ENCODE measurements around the gene LNX1.

The LNX1 gene

DNA sequence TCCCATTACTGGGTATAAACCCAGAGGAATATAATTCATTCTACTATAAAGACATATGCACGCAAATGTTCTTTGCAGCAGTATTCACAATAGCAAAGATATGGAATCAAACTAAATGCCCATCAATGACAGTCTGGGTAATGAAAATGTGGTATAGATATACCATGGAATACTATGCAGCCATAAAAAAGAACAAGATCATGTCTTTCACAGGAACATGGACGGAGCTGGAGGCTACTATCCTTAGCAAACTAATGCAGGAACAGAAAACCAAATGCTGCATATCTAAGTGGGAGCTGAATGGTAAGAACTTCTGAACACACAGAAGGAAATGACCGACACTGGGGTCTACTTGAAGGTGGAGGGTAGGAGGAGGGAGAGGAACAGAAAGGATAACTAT is 42.6 kb downstream of the LNX1 start:
- H3K4me3 Mint-ChIP-seq = no peak overlapping the region
- no peak overlapping the region for H3K27ac Mint-ChIP-seq
- peaks cover 6% of the 10 kb centered on the region for H3K9me3 Mint-ChIP-seq

DNA sequence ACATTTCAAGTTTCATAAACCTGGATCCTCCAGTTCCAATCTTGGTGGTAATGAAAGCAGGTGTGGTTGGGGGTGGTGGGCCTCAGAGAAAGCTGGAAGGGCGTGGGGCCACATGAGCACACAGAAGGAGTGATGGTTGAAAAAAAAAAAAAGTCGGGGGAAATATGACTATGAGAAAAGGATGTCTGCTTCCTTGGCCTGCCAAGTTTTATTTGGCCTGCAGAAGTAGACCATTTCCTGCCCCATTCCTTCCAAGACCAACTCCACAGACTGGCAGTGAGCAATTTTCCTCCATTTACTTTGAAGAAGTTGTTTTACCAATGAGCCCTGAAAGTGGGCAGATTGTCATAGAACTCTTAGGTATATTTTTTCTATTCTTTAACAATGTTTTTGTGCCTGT is 43.3 kb downstream of the LNX1 start:
- H3K36me3 Mint-ChIP-seq = no peaks in the 10 kb centered on the region
- no peak overlapping the region for H3K27ac Mint-ChIP-seq
- peaks cover 6% of the 10 kb centered on the region for H3K9me3 Mint-ChIP-seq
- H3K4me3 Mint-ChIP-seq = no peak overlapping the region
- DNase-seq (ENCODE audit: low spot score in 2 of 2) (no peak), ATAC-seq (ENCODE audit: low read depth) (no peak)
- H3K4me1 Mint-ChIP-seq = no peaks in the 10 kb centered on the region
- H3K27me3 Mint-ChIP-seq = peaks cover 7% of the 10 kb centered on the region

More for the DNA sequence above, 42.6 kb downstream of the LNX1 start:
- H3K27me3 Mint-ChIP-seq = peaks cover 7% of the 10 kb centered on the region
- ATAC-seq (ENCODE audit: low read depth) (no peak), DNase-seq (ENCODE audit: low spot score in 2 of 2) (no peak)
- H3K4me1 Mint-ChIP-seq = no peaks in the 10 kb centered on the region
- no peaks in the 10 kb centered on the region for H3K36me3 Mint-ChIP-seq

- H3K4me3 Mint-ChIP-seq = no peak overlapping the region
Measured at GRCh38 chr4:53545942-53546581, 45.2 kb downstream of the LNX1 start.

DNA sequence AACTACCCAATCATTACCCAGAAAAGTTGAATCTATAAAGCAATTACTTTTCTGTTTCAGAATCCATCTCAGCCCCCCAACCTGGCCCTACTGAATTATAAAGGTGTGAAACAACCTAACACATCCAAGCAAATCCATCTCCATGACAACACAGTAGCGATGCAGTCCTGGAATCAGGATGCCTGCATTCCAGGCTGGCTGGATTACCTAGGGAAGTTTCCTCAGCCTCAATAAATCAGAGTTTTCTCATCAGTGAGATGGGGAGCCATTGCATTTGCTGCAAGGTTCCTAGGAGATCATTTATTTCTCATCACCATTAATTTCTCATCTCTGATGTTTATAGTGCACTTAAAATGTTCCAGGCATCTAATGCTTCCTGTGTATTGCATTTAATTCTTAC is 46.0 kb downstream of the LNX1 start:
- no peak for ATAC-seq (ENCODE audit: low read depth)
- Mint-ChIP-seq H3K27ac (no peak overlapping the region), H3K9me3 (peaks cover 5% of the 10 kb centered on the region), H3K27me3 (peaks cover 11% of the 10 kb centered on the region), H3K4me1 (no peaks in the 10 kb centered on the region), H3K36me3 (no peaks in the 10 kb centered on the region), H3K4me3 (no peak overlapping the region)
- no peak for DNase-seq (ENCODE audit: low spot score in 2 of 2)

More at GRCh38 chr4:53545942-53546581, 45.2 kb downstream of the LNX1 start:
- H3K27ac Mint-ChIP-seq = no peak overlapping the region
- no peaks in the 10 kb centered on the region for H3K4me1 Mint-ChIP-seq
- no peaks in the 10 kb centered on the region for H3K36me3 Mint-ChIP-seq
- ATAC-seq (ENCODE audit: low read depth) (no peak), DNase-seq (ENCODE audit: low spot score in 2 of 2) (no peak)
- peaks cover 5% of the 10 kb centered on the region for H3K9me3 Mint-ChIP-seq
- H3K27me3 Mint-ChIP-seq = peaks cover 11% of the 10 kb centered on the region

- peaks cover 13% of the 10 kb centered on the region for H3K27me3 Mint-ChIP-seq
- no peak for DNase-seq (ENCODE audit: low spot score in 2 of 2)
- H3K4me3 Mint-ChIP-seq = no peak overlapping the region
- H3K27ac Mint-ChIP-seq = no peak overlapping the region
- ATAC-seq (ENCODE audit: low read depth) = no peak
- no peaks in the 10 kb centered on the region for H3K4me1 Mint-ChIP-seq
- H3K36me3 Mint-ChIP-seq = no peaks in the 10 kb centered on the region
- H3K9me3 Mint-ChIP-seq = peaks cover 2% of the 10 kb centered on the region
Measured at GRCh38 chr4:53543561-53543960, 47.7 kb downstream of the LNX1 start.

DNA sequence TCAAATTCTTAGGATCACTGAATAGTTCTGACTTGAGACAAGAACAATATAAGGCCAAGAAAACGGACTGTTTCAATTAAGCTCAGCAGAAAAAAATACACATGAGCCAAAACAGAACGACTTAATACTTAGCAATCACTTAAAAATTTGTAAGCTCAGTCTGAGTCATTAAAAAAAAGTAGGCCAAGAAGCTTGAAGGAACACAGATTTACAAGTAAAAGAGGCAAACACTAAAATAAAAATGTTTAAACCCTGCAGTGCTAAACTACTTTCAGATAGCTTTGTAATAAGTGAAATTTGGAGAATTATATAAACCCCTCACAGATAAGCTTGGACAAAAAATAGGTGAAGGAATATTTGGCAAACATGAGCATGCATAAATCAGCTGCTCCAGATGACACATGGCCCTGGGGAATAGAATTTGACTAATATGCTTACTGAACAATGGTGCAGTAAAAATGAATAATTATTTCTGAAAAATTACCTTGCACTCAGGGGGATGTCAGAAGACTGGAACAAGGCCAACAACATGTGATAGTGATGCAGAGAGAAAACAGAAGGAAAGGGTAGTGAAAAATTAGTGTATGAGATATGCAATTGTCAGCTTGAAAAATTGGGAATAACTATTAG is 49.6 kb downstream of the LNX1 start:
- DNase-seq (ENCODE audit: low spot score in 2 of 2) (no peak), ATAC-seq (ENCODE audit: low read depth) (no peak)
- Mint-ChIP-seq H3K27ac (no peak overlapping the region), H3K9me3 (no peaks in the 10 kb centered on the region), H3K4me3 (no peak overlapping the region), H3K36me3 (no peaks in the 10 kb centered on the region), H3K27me3 (peaks cover 14% of the 10 kb centered on the region), H3K4me1 (no peaks in the 10 kb centered on the region)

DNA sequence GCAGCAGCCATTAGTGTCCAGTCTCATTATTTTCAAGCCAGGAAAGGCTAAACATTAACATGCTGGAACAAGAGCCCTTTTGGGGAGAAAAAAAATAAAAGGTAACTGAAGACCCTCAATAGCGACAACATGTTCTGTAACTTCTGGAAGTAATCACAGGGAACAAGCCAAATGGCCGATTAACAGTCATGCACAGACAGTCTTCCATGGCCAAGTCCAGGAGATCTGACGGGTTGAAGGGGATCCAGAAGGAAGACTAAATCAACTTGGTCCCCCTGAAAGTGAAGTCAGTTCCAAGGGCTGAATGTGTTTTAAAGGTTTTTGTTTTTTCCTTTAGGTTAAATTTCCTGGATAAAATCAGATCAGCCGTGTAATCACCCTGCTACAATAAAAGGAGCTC is 52.5 kb downstream of the LNX1 start:
- Mint-ChIP-seq H3K9me3 (no peaks in the 10 kb centered on the region), H3K27ac (no peak overlapping the region)

DNA sequence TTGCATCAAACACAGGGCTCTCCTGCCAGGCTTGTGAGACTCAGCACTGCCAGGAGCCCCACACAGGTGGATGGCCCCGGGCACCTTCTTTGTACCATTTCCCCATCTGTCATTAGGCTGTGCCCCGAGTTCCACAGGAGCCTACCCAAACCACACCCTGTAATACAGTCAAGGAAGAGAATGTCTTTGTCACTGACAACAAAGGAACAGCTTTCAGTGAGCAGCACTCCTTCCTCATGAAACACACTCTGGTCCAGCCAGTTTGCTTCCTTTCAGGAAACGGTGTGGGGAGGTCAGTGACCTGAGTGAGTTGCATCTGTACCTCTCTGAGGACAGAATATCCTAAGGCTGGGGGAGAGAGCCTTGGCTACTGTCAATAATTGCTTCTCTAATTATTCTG is 53.7 kb downstream of the LNX1 start:
- DNase-seq (ENCODE audit: low spot score in 2 of 2) (no peak), ATAC-seq (ENCODE audit: low read depth) (no peak)
- Mint-ChIP-seq H3K27ac (no peak overlapping the region), H3K4me3 (no peak overlapping the region), H3K27me3 (peaks cover 21% of the 10 kb centered on the region), H3K9me3 (no peaks in the 10 kb centered on the region), H3K36me3 (no peaks in the 10 kb centered on the region), H3K4me1 (peaks cover 2% of the 10 kb centered on the region)

More for the DNA sequence above, 52.5 kb downstream of the LNX1 start:
- ATAC-seq (ENCODE audit: low read depth) (no peak), DNase-seq (ENCODE audit: low spot score in 2 of 2) (no peak)
- Mint-ChIP-seq H3K27me3 (peaks cover 20% of the 10 kb centered on the region), H3K4me1 (peaks cover 2% of the 10 kb centered on the region), H3K36me3 (no peaks in the 10 kb centered on the region), H3K4me3 (no peak overlapping the region)

GRCh38 chr4:53536328-53536727 is 55.0 kb downstream of the LNX1 start:
- Mint-ChIP-seq H3K27me3 (peaks cover 17% of the 10 kb centered on the region), H3K27ac (no peak overlapping the region), H3K4me3 (no peak overlapping the region), H3K36me3 (no peaks in the 10 kb centered on the region), H3K4me1 (peaks cover 2% of the 10 kb centered on the region), H3K9me3 (no peaks in the 10 kb centered on the region)
- DNase-seq (ENCODE audit: low spot score in 2 of 2) (no peak), ATAC-seq (ENCODE audit: low read depth) (no peak)

DNA sequence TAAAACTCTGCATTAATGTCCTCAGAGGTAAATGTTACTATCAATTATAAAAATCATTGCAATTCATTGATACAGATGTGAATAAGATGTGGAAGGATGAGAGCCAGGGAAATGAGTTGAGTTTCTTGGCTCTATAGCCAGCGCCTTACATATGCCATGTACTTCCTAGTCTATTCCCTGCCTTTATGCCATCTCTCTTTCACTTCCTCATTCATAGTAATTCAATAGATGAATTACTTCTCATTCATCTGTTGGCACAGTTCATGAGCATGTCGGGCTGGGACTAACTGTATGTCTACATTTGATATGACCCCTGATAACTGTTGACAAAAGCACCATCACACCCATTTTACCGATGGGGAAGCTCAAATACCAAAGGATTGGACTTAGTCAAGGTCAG is 55.7 kb downstream of the LNX1 start:
- Mint-ChIP-seq H3K27ac (no peak overlapping the region), H3K9me3 (no peaks in the 10 kb centered on the region), H3K4me1 (peaks cover 2% of the 10 kb centered on the region), H3K27me3 (peaks cover 17% of the 10 kb centered on the region), H3K36me3 (no peaks in the 10 kb centered on the region), H3K4me3 (no peak overlapping the region)
- ATAC-seq (ENCODE audit: low read depth) (no peak), DNase-seq (ENCODE audit: low spot score in 2 of 2) (no peak)

GRCh38 chr4:53534684-53535083 is 56.6 kb downstream of the LNX1 start:
- no peak overlapping the region for H3K4me3 Mint-ChIP-seq
- ATAC-seq (ENCODE audit: low read depth) = no peak
- DNase-seq (ENCODE audit: low spot score in 2 of 2) = no peak
- H3K4me1 Mint-ChIP-seq = peaks cover 2% of the 10 kb centered on the region
- no peak overlapping the region for H3K27ac Mint-ChIP-seq
- H3K27me3 Mint-ChIP-seq = peaks cover 17% of the 10 kb centered on the region
- H3K36me3 Mint-ChIP-seq = no peaks in the 10 kb centered on the region
- H3K9me3 Mint-ChIP-seq = no peaks in the 10 kb centered on the region

GRCh38 chr4:53532521-53532920 is 58.8 kb downstream of the LNX1 start:
- H3K4me3 Mint-ChIP-seq = no peak overlapping the region
- ATAC-seq (ENCODE audit: low read depth) = no peak
- no peaks in the 10 kb centered on the region for H3K9me3 Mint-ChIP-seq
- H3K36me3 Mint-ChIP-seq = no peaks in the 10 kb centered on the region
- no peak for DNase-seq (ENCODE audit: low spot score in 2 of 2)
- peaks cover 2% of the 10 kb centered on the region for H3K4me1 Mint-ChIP-seq
- peaks cover 12% of the 10 kb centered on the region for H3K27me3 Mint-ChIP-seq
- H3K27ac Mint-ChIP-seq = no peak overlapping the region

DNA sequence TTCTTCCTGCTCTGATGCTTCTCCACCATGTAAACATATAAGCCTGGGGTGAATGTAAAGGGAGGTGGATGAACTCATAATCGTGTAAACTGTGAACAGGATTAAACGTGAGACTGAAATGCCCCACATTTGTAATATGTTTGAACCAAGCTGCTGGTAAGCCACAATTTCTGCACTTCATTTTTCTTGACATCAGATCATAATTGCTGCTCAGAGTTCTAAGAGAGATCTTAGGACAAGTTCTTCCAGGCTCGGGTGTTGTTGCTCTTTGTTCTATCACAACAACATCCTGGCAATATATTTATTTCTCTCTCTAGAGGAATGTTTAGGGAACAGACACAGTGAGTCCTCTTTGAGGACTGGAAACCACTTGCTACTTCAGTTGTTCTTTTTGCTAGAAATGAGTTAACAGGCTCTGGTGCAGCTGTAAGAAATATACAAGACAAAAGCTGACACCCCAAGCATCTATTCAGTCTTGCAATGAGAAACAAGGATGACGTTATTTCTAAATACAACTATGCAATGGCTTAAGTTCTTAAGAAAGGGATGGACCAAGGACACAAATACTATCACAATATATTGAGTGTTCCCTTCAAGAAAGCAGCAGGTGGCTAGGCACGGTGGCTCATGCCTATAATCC is 59.6 kb downstream of the LNX1 start:
- no peak overlapping the region for H3K27ac Mint-ChIP-seq
- H3K9me3 Mint-ChIP-seq = no peaks in the 10 kb centered on the region
- ATAC-seq (ENCODE audit: low read depth) (no peak), DNase-seq (ENCODE audit: low spot score in 2 of 2) (no peak)
- H3K36me3 Mint-ChIP-seq = no peaks in the 10 kb centered on the region
- H3K4me3 Mint-ChIP-seq = no peak overlapping the region
- peaks cover 11% of the 10 kb centered on the region for H3K27me3 Mint-ChIP-seq
- peaks cover 2% of the 10 kb centered on the region for H3K4me1 Mint-ChIP-seq

DNA sequence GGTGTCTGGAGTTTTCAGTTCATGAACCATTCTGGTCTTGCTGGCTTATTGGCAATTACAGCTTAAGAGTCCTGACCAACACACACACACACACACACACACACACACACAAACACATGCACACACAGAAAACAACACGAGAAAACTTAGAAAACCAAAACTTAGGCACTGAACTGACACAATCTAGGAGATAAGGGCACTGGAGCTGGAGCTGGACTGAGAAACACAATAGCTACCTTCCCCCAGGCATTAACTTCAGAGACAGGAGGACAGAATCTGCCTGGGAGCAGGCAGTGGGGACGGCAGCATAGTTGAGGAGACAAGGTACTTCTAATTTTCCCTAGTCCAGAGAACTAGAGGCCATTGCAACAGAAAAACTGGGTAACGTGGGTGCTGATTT is 62.3 kb downstream of the LNX1 start:
- Mint-ChIP-seq H3K27me3 (peaks cover 8% of the 10 kb centered on the region), H3K9me3 (no peaks in the 10 kb centered on the region), H3K27ac (no peak overlapping the region), H3K36me3 (no peaks in the 10 kb centered on the region), H3K4me1 (no peaks in the 10 kb centered on the region), H3K4me3 (no peak overlapping the region)
- ATAC-seq (ENCODE audit: low read depth) (no peak), DNase-seq (ENCODE audit: low spot score in 2 of 2) (no peak)

DNA sequence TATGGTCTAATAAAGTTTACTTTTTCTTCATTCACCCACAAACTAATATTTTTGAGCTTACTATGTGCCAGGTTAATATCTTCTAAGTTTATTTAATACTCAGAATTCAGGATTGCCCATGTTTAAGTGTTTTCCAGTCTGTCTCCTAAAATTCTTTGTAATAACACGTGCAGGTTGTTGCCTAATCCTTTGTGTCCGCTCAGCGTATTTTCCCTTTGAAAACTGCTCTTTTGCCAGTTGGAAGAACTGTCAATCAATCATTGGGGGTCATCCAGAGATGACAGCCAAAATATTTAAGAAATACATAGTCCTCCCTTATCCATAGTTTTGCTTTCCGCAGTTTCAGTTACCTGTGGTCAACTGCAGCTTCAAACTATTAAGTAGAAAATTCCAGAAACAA is 63.4 kb downstream of the LNX1 start:
- no peaks in the 10 kb centered on the region for H3K36me3 Mint-ChIP-seq
- H3K4me1 Mint-ChIP-seq = no peaks in the 10 kb centered on the region
- peaks cover 8% of the 10 kb centered on the region for H3K27me3 Mint-ChIP-seq
- DNase-seq (ENCODE audit: low spot score in 2 of 2) (no peak), ATAC-seq (ENCODE audit: low read depth) (no peak)
- H3K4me3 Mint-ChIP-seq = no peak overlapping the region
- H3K27ac Mint-ChIP-seq = no peak overlapping the region
- no peaks in the 10 kb centered on the region for H3K9me3 Mint-ChIP-seq
